HG03442 (cell line): ENCODE results near the gene OSBPL2.

ENCODE experiments used
- ATAC-seq: cut with Tn5 transposase; IDR thresholded peaks from one replicate; pipeline ENCODE4 v1.9.1; 2021; ENCODE audit warnings: mild to moderate bottlenecking, moderate library complexity; ENCODE audit not compliant: unreplicated experiment

The OSBPL2 gene

GRCh38 chr20:62309198-62309944 lies 71.0 kb downstream of the OSBPL2 start:
- ATAC-seq: no peak

- no peak for ATAC-seq
Observed at GRCh38 chr20:62309947-62310756, 71.8 kb downstream of the OSBPL2 start.

GRCh38 chr20:62310757-62311121 lies 72.4 kb downstream of the OSBPL2 start:
- no peak for ATAC-seq

GRCh38 chr20:62311150-62311549 lies 72.8 kb downstream of the OSBPL2 start:
- ATAC-seq: no peak

- ATAC-seq: no peak
Observed at GRCh38 chr20:62311832-62312661, 73.7 kb downstream of the OSBPL2 start.

- no peak for ATAC-seq
Observed at GRCh38 chr20:62312662-62312977, 74.3 kb downstream of the OSBPL2 start.

- ATAC-seq: no peak
Observed at GRCh38 chr20:62313021-62313420, 74.7 kb downstream of the OSBPL2 start.

- ATAC-seq: no peak
Observed at GRCh38 chr20:62313460-62314338, 75.4 kb downstream of the OSBPL2 start.

GRCh38 chr20:62314339-62314638 lies 76.0 kb downstream of the OSBPL2 start:
- ATAC-seq: no peak

GRCh38 chr20:62314711-62315302 lies 76.5 kb downstream of the OSBPL2 start:
- ATAC-seq: no peak

GRCh38 chr20:62315773-62316172 lies 77.5 kb downstream of the OSBPL2 start:
- ATAC-seq: no peak

GRCh38 chr20:62316331-62317166 lies 78.2 kb downstream of the OSBPL2 start:
- ATAC-seq: no peak

- ATAC-seq: no peak
Observed at GRCh38 chr20:62317167-62317655, 78.9 kb downstream of the OSBPL2 start.

GRCh38 chr20:62318400-62319345 lies 80.4 kb downstream of the OSBPL2 start:
- no peak for ATAC-seq

- ATAC-seq: no peak
Observed at GRCh38 chr20:62319346-62319909, 81.1 kb downstream of the OSBPL2 start.

GRCh38 chr20:62320581-62321354 lies 82.4 kb downstream of the OSBPL2 start:
- no peak for ATAC-seq

- ATAC-seq: no peak
Observed at GRCh38 chr20:62321521-62321948, 83.2 kb downstream of the OSBPL2 start.
